ENCODE data around the gene KRTAP3-1. TPM values are rescaled to one million over a fixed set of nuclear protein-coding genes. Genes with fewer than 3 reads are reported as not detected.

Gene KRTAP3-1
- total and polyA plus RNA-seq, 8 donors: not detected

GRCh38 chr17:40960144-40960543 lies 48.8 kb downstream of the KRTAP3-1 start:
- intact Hi-C loops (cut with DNase I; ENCODE audit: low total_unique reads): no loop called here
- Histone ChIP-seq H3K27me3 (no peaks in the 10 kb centered on the region), H3K9me3 (no peaks in the 10 kb centered on the region), H3K4me1 (no peaks in the 10 kb centered on the region), H3K27ac (no peak overlapping the region), H3K4me3 (no peak overlapping the region), H3K36me3 (no peaks in the 10 kb centered on the region)
- no peak for TF ChIP-seq CTCF (IDR thresholded peaks at IDR 0.05)
- no peak for TF ChIP-seq EP300 (IDR thresholded peaks at IDR 0.05)
- no peak for TF ChIP-seq POLR2A (IDR thresholded peaks at IDR 0.05)
- no peak for TF ChIP-seq POLR2AphosphoS5 (IDR thresholded peaks at IDR 0.05)
- 69 to 83% (median 79%) methylated on average over 10 of the region's 10 CpGs for WGBS, 5 donors
- no peak for DNase-seq

Small RNA genes within 50 kb of the gene (small RNA-seq; reads per million reads assigned to genes)
- gene KRTAP3-4P: 0 reads per million in 4 donors

Other genes starting within 250 kb of the KRTAP3-1 start
Only the 30 nearest of the 37 such genes appear.
- gene KRT28, start 209.2 kb downstream of the KRTAP3-1 start, total RNA-seq: not detected
- not detected for gene KRT28, start 209.2 kb downstream of the KRTAP3-1 start, polyA plus RNA-seq
- 10 to 100 TPM in 1 of 5 donors, 1 to 10 TPM in 3, under 1 TPM in 1; 0.58 to 25.4 (median 2.9) TPM for gene KRT10, start 186.5 kb downstream of the KRTAP3-1 start, total RNA-seq
- gene KRT10, start 186.5 kb downstream of the KRTAP3-1 start, polyA plus RNA-seq: 10 to 100 TPM; 46.1 to 49.0 (median 47.7) TPM
- gene KRT12, start 141.9 kb downstream of the KRTAP3-1 start, total RNA-seq: 10 to 100 TPM in 2 of 5 donors, 1 to 10 TPM in 1, not detected in 2; 1.1 to 57.6 (median 14.0) TPM
- under 1 TPM in 1 of 3 donors, not detected in 2; 0.61 TPM for gene KRT12, start 141.9 kb downstream of the KRTAP3-1 start, polyA plus RNA-seq
- 100 to 1,000 TPM in 2 of 5 donors, 10 to 100 TPM in 1, not detected in 2; 72.0 to 121 (median 101) TPM for gene KRT20, start 123.9 kb downstream of the KRTAP3-1 start, total RNA-seq
- gene KRT20, start 123.9 kb downstream of the KRTAP3-1 start, polyA plus RNA-seq: 100 to 1,000 TPM in 1 of 3 donors, 1 to 10 TPM in 2; 3.9 to 370 (median 4.4) TPM
- gene KRT23, start 71.5 kb downstream of the KRTAP3-1 start, total RNA-seq: not detected
- 1 to 10 TPM in 2 of 3 donors, not detected in 1; 1.1 to 2.6 TPM for gene KRT23, start 71.5 kb downstream of the KRTAP3-1 start, polyA plus RNA-seq
- not detected for gene KRT39, start 42.2 kb downstream of the KRTAP3-1 start, total RNA-seq
- gene KRT39, start 42.2 kb downstream of the KRTAP3-1 start, polyA plus RNA-seq: not detected
- not detected for gene KRT40, start 24.8 kb downstream of the KRTAP3-1 start, total RNA-seq
- under 1 TPM in 1 of 3 donors, not detected in 2; 0.10 TPM for gene KRT40, start 24.8 kb downstream of the KRTAP3-1 start, polyA plus RNA-seq
- not detected for gene KRTAP3-3, start 15.0 kb downstream of the KRTAP3-1 start, total RNA-seq
- not detected for gene KRTAP3-3, start 15.0 kb downstream of the KRTAP3-1 start, polyA plus RNA-seq
- gene KRTAP3-2, start 9.2 kb downstream of the KRTAP3-1 start, total RNA-seq: not detected
- not detected for gene KRTAP3-2, start 9.2 kb downstream of the KRTAP3-1 start, polyA plus RNA-seq
- not detected for gene KRTAP1-5, start 18.1 kb upstream of the KRTAP3-1 start, total RNA-seq
- not detected for gene KRTAP1-5, start 18.1 kb upstream of the KRTAP3-1 start, polyA plus RNA-seq
- gene KRTAP1-4, start 21.1 kb upstream of the KRTAP3-1 start, total RNA-seq: not detected
- not detected for gene KRTAP1-4, start 21.1 kb upstream of the KRTAP3-1 start, polyA plus RNA-seq
- gene KRTAP1-3, start 25.7 kb upstream of the KRTAP3-1 start, total RNA-seq: not detected
- gene KRTAP1-3, start 25.7 kb upstream of the KRTAP3-1 start, polyA plus RNA-seq: not detected
- not detected for gene KRTAP1-1, start 32.3 kb upstream of the KRTAP3-1 start, total RNA-seq
- gene KRTAP1-1, start 32.3 kb upstream of the KRTAP3-1 start, polyA plus RNA-seq: not detected
- gene KRTAP2-1, start 38.2 kb upstream of the KRTAP3-1 start, total RNA-seq: not detected
- not detected for gene KRTAP2-1, start 38.2 kb upstream of the KRTAP3-1 start, polyA plus RNA-seq
- gene KRTAP2-2, start 46.1 kb upstream of the KRTAP3-1 start, total RNA-seq: not detected
- gene KRTAP2-2, start 46.1 kb upstream of the KRTAP3-1 start, polyA plus RNA-seq: not detected
- not detected for gene KRTAP2-3, start 51.0 kb upstream of the KRTAP3-1 start, total RNA-seq
- gene KRTAP2-3, start 51.0 kb upstream of the KRTAP3-1 start, polyA plus RNA-seq: not detected
- gene KRTAP2-4, start 56.8 kb upstream of the KRTAP3-1 start, total RNA-seq: not detected
- gene KRTAP2-4, start 56.8 kb upstream of the KRTAP3-1 start, polyA plus RNA-seq: not detected
- not detected for gene KRTAP4-7, start 75.0 kb upstream of the KRTAP3-1 start, total RNA-seq
- not detected for gene KRTAP4-7, start 75.0 kb upstream of the KRTAP3-1 start, polyA plus RNA-seq
- not detected for gene KRTAP4-8, start 89.0 kb upstream of the KRTAP3-1 start, total RNA-seq
- not detected for gene KRTAP4-8, start 89.0 kb upstream of the KRTAP3-1 start, polyA plus RNA-seq
- not detected for gene KRTAP4-16, start 93.1 kb upstream of the KRTAP3-1 start, total RNA-seq
- not detected for gene KRTAP4-16, start 93.1 kb upstream of the KRTAP3-1 start, polyA plus RNA-seq
- gene KRTAP4-9, start 96.3 kb upstream of the KRTAP3-1 start, total RNA-seq: not detected
- gene KRTAP4-9, start 96.3 kb upstream of the KRTAP3-1 start, polyA plus RNA-seq: not detected
- gene KRTAP4-11, start 109.2 kb upstream of the KRTAP3-1 start, total RNA-seq: not detected
- gene KRTAP4-11, start 109.2 kb upstream of the KRTAP3-1 start, polyA plus RNA-seq: not detected
- gene KRTAP4-12, start 115.1 kb upstream of the KRTAP3-1 start, total RNA-seq: not detected
- not detected for gene KRTAP4-12, start 115.1 kb upstream of the KRTAP3-1 start, polyA plus RNA-seq
- gene KRTAP4-6, start 131.4 kb upstream of the KRTAP3-1 start, total RNA-seq: not detected
- gene KRTAP4-6, start 131.4 kb upstream of the KRTAP3-1 start, polyA plus RNA-seq: not detected
- gene KRTAP4-5, start 140.7 kb upstream of the KRTAP3-1 start, total RNA-seq: not detected
- not detected for gene KRTAP4-5, start 140.7 kb upstream of the KRTAP3-1 start, polyA plus RNA-seq
- not detected for gene KRTAP4-4, start 151.6 kb upstream of the KRTAP3-1 start, total RNA-seq
- gene KRTAP4-4, start 151.6 kb upstream of the KRTAP3-1 start, polyA plus RNA-seq: not detected
- not detected for gene KRTAP4-3, start 159.1 kb upstream of the KRTAP3-1 start, total RNA-seq
- not detected for gene KRTAP4-3, start 159.1 kb upstream of the KRTAP3-1 start, polyA plus RNA-seq
- gene KRTAP4-2, start 169.1 kb upstream of the KRTAP3-1 start, total RNA-seq: not detected
- not detected for gene KRTAP4-2, start 169.1 kb upstream of the KRTAP3-1 start, polyA plus RNA-seq
- not detected for gene KRTAP4-1, start 175.8 kb upstream of the KRTAP3-1 start, total RNA-seq
- not detected for gene KRTAP4-1, start 175.8 kb upstream of the KRTAP3-1 start, polyA plus RNA-seq
- not detected for gene KRTAP9-1, start 180.8 kb upstream of the KRTAP3-1 start, total RNA-seq
- gene KRTAP9-1, start 180.8 kb upstream of the KRTAP3-1 start, polyA plus RNA-seq: not detected